GM21619 (cell line): ENCODE data around the gene HELZ.

Source experiments
- ATAC-seq: cut with Tn5 transposase; IDR thresholded peaks from one replicate; pipeline ENCODE4 v1.9.1; 2021; ENCODE audit not compliant: unreplicated experiment

HELZ gene

DNA sequence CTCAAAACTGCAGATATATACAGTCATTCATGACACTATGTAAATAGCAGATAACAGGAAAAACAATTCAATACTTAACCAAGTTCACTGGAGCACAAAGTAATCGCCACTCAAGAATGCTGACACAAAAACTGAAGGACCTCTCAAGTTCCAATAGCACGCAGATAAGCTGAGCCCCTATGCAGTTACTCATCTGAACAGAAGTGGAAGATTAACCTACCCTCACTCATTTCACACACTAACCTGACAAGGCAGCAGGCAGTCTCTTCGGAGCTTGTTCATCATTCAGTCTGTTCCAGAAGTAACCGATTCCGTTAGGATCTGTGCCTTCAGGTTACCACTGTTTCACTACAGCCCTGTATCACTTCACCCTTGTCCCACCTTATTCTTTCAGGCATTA, 6.0 kb downstream of the HELZ start:
- ATAC-seq = no peak

DNA sequence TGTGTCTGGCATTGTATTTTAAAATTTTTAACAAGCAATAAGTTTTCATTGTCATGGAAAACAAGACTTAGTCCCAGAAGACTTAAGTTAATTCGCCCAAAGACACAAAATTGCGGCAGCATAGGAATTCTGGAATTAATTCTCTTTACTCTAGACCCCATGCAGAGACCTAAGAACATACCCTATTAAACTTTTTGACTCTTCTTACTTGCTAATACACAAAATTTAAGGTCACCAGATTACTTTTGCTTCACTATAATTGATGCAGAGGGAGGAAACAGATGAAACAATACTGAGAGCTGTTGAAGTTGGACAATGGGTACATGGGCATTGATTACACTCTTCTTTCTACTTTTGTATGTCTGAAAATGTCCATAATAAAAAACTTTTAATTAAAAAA, 12.6 kb downstream of the HELZ start:
- ATAC-seq = no peak

DNA sequence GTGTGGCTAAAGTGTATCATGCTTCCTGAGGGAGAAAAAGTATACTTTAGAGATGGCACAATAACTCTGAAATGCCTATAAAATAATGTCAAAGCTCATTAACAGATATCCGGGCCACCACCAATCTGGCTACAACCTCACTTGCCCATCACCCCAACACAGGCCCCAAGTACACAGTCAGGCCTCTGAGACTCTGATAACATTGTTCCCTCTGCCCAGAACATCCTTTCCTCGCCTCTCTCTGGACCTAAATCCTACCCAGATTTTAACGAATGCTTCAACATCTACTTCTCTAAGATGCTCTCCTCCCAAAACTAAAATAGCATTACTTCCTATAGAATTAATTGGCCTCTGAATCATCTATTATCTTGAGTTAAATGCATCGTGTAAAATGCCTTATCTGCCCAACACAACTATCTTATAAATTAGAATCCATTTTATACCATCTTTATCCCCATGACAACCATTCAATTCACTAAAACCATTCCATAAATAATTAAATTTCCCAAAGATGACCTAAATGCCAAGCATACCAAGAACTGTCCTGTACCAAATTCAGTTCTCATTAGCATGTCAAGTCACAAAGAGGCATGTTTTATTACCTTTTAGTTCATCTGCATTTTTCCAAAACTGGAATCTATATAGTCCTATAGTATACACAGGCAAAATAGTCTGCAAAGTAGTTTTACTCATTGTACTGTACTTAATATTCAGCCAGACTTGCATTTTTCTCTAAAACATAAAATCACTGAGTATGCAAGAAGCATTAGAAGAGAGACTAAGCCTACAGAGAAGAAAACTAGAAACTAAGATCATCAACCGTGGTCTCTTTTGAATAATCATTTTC, 15.7 kb downstream of the HELZ start:
- ATAC-seq = no peak

DNA sequence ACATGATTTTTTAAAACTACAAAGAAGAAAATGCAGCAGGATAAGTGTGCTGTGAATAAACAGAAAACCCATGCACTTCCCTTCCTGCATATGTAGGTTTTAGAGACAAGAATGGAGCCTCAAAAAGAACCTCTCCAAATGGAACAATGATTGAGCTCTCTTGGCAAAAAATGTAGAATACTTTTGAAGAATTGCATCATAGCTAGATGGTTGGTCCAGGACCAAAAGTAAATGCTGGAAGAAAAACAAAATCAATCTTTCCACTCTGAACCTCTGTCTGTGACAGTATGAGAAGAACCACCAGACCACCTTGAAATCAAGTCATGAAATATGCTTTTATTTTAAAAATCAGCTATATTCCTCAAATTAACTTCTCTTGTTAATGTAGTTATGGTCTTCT, 17.5 kb downstream of the HELZ start:
- ATAC-seq = no peak

DNA sequence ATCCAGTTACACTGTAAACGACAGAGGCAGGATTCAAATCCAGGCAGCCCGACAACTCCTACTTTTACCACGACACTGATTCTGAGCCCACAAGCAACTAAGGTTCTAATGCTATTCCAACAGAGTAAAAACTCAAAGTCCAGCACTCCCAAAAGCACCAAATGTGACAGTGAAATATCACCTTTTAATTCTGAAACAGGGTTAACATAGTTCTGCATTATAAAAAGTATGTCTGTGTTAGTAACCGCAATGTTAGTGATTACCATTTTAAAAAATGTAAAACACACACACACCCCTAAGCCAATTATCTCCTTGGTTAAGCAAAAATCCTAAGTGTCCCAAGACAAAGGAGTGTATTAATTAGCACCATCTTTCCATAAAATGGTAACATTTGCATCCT, 19.7 kb downstream of the HELZ start:
- ATAC-seq = no peak

DNA sequence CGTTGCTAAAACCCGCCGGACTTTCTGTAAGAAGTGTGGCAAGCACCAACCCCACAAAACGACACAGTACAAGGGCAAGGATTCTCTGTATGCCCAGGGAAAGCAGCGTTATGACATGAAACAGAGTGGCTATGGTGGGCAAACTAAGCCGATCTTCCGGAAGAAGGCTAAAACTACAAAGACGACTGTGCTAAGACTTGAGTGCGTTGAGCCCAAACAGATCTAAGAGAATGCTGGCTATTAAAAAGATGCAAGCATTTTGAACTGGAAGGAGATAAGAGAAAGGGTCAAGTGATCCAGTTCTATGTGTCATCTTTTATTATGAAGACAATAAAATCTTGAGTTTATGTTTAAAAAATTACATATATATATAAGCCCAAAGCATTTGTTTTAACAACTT, 20.3 kb downstream of the HELZ start:
- ATAC-seq = no peak

DNA sequence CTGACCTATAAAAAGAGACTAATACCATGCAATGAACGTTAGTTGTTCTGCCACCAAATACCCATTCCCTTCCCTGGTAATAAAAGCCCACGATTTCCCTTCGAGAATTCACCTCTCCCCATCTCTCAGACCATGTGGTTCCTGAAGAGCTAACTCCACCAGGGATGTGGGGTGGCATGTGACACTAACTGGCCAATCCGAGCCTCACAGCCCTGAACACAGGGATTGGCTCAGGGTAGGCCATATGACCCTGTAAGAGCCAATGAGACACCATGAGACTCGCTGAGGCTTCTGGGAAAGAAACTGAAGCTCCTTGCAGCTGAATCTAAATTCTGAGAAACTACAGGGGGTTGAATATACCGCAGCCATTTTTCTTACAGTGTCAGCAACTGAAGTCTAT, 21.1 kb downstream of the HELZ start:
- no peak for ATAC-seq

DNA sequence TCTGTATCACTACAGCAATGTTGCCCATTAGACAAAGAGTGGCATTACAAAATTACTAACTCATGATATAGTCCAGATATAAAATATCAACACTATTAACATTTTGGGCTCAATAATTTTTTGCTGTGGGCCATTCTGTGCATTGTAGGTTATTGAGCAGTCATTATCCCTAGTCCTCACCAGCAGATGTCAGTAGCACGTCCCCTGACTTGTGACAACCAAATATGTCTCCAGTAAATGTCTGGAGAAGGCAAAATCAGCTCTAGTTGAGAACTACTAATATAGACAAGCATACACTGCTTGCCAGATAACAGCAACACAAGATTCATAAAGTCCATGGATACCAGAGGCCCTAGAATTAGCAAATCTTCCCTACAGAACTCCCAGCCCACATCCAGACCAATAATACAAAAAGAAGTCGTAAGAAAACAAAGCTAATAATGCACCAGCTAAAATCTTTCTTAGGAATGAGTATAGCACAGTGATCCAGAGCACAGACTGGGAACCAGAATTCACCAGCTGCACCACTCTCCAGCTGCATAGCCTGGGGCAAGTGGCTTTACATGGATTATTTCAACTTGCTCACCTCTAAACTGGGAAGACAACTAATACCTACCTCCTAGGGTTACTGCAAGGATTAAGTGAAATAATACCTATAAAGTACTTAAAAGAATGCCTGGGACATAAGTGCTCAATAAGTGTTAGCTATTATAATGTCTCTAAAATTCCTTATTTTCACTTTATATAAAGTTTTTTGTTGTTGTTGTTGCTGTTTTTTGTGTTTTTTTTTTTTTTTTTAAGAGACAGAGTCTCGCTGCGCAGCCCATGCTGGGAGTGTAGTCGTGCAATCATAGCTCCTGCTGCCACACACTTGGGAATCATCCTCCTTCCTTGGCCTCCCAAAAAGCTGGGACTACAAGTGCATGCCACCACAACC, 23.7 kb downstream of the HELZ start:
- ATAC-seq = no peak

DNA sequence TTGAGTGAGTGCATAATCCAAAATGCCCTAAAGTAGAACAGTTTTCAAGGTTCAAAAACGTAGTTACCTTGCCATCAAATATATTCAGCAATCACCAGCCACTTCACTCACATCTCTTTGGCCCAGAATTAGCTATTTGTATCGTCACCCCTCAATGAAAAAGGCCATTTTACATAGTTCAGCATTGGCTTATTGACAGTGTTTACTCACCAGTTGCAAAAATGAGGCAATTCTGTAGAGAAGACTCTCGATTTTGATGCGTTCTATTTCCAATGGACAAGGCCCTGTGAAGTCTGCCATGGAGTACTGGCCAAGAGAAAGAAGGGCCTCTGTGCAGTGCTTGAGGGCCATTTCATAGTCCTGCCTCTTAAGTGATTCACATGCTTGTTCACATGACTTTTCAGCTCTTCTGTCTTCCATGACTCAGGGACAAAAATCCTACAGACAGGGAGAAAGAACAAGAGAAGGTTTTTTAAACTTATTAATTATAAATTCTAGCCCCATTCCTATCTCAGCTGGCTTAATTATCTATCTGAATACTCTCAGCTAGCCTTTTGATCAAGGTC, 26.5 kb downstream of the HELZ start:
- ATAC-seq = no peak

DNA sequence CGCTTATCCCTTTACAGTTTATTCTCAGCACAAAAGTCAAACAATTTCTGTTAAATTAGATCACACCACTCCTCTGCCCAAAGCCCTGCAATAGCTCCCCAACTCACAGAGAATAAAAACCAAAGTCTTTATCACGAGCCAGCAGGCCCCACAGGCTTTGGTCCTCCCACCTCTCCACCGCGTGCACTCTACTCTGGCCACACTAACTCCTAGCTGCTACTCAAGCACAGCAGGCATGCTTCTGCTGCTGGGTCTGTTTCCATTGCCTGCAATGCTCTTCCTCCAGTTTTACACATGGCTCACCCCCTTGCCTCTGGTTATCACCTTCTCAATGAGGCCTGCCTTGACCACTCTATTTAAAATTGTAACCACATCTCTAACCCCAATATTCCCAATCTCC, 27.6 kb downstream of the HELZ start:
- ATAC-seq = no peak

DNA sequence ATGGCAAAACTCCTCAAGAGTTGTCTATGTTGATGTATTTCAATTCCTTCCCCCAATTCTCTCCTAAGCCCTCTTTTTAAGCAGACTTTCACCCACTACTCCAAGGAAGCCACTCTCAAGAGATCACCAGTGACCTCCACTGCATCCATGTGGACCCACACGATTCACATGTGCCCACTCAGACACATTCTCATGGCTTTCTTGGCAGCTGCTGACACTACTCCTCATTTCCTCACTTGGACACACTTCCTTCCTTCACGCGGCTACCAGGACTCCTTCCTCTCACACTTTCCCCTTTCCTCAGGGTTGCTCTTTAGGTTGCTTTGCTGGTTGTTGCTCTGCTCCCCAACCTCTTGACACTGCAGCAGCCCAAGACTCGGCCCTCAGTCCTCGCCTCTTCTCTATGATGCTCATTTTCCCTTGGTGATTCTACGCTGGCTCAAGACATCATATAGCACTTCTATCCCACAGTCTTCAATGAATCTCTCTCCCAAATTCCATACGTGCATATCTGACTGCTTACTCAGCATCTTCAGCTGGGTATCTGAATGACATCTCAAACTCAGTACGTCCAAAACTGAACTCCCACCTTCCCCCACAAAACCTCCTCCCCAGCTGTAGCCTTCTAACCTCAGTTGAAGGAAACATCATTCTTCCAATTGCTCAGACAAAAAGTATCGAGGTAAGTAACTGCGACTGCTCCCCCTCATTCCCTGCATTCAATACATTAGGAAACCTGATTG, 28.2 kb downstream of the HELZ start:
- no peak for ATAC-seq

DNA sequence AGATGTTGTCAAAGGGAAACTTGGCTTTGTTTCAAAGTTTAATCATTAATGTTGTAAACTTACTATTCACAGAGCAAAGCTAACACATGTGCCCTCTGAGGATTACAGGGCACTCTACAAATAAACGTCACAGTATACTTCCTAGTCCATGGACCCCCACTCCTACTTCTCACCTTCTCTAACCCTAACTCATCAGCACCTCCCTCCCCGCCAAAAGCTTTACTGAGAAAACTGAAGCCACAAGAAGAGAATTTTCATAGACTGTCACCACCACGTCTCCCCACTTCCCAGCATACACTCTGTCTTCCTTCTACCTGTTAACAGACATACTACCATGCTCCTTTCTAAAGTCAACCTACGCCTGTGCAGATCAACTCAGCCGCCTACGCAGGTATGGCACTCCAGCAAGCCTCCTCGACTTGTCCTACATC, 29.0 kb downstream of the HELZ start:
- ATAC-seq = no peak

DNA sequence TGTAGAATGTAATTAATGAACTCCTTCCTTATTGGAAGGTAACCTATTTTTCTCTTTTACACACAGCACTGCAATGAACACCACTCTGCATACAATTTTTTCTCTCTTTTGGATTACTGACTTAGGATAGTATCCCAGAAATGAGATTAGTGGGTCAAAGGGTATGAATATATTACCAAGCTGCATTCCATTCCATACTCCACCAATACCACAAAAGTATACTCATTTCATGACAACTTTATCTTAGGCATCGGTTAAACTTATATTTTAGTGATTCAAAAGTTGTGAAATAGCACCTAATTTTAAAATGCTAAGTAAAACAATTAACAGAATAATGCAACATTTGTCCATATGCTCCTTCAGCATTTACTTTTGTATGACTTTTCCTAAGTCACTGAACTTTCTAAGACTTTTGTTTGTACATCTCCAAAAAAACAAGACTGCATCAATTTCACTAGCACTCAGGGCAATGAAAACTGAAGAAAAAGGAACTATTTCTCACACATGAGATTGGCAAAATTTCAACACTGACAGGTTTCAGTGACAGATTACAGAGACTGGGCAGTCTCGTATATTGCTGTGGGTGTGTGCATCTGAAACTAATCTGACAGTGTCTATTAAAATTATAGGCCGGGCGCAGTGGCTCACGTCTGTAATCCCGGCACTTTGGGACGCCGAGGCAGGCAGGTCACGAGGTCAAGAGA, 32.1 kb downstream of the HELZ start:
- ATAC-seq = no peak

DNA sequence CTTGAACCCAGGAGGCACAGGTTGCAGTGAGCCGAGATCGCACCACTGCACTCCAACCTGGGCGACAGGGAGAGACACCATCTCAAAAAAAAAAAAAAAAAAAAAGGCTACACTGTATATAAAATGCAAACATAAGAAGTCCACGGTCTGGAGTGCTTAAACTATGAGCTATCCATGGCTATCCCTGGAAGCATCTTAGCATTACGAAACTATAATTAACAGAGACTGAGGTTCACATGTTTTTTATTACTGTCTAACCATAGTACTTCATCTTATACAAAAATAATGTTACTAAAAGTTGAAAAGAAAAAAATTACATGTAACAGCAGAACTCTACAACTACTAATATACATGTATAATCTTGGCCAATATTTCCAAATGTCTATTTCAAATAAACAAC, 32.8 kb downstream of the HELZ start:
- ATAC-seq = no peak

DNA sequence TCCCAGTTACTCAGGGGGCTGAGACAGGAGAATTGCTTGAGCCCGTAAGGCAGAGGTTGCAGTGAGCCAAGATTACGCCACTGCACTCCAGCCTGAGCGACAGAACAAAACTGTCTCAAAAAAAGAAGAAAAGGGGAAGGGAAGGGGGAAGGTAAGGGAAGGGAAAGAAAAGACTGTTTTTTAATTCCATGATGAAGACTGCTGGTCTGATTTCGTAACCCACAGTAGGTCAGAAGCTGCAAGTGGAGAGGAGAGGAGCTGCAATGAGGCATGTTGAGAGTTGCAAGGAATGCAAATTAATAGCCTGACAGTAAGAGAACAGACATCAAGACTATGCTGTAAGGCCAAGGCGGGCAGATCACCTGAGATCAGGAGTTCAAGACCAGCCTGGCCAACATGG, 33.3 kb downstream of the HELZ start:
- ATAC-seq = no peak

DNA sequence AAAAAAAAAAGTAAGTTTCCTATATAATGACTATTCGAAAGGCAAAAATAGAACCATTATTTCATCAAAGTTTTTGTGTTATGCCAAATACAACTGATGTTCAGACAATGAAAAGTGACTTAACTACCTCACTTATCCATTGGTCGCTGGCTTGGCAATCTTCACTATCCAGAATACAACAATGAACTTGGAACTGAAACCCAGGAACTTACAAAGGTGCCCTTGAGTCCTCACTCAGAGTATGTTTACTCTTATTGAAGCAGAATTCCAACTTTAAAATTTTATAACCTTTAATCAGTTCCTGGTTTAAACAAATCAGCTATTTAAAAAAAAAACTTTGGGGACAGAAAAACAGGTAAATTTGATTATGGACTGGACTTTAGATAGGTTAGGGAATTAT, 34.1 kb downstream of the HELZ start:
- ATAC-seq = no peak

DNA sequence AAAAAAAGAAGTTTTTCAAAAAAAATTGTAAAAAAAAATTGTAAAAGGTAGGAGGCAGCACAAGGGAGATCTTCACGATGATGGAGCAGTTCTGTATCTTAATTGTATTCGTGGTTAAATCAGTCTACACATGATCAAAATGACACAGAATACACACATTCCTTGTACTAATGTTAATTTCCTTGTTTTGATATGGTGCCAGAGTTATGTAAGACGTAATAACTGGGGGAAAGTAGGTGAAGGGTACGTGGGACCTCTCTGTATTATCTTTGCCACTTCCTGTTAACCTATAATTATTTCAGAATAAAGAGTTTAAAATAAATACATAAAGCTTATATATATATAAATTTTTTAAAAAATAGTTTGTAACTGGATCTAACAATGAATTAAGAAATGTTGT, 36.8 kb downstream of the HELZ start:
- no peak for ATAC-seq

DNA sequence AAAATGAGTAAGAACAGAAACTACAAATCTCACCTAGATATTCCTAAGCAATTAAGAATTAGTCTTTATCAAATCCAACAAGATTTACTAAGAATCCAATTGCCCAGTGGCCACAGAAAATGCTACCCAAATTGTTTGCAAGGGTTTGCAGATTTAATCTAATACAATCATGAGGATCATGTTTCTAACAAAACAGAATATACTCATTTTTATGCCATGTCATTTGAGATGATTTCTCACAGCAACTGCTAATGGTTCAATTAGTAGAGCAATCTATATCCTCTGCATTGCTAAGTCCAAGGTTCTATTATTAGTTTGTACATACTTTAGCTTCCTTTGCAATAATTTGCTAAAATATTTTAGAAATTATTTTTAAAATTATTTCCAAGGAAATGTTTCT, 41.2 kb downstream of the HELZ start:
- no peak for ATAC-seq

DNA sequence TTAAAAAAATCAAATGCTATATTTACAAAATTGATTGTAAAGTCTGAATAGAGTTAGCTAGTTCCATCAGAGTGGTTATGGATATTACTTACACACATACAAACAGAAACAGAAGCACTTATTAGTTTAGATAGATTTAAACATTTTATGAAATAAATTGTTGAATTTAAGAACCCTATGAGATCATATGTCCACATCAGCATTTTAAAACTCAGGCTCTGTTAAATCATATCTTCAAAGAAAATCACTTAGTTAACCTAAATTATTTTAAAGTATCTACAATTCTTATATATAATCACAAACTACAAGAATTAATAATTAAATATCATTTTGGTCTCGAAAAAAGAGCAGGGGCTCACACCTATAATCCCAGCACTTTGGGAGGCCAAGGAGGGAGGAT, 42.5 kb downstream of the HELZ start:
- ATAC-seq = no peak

DNA sequence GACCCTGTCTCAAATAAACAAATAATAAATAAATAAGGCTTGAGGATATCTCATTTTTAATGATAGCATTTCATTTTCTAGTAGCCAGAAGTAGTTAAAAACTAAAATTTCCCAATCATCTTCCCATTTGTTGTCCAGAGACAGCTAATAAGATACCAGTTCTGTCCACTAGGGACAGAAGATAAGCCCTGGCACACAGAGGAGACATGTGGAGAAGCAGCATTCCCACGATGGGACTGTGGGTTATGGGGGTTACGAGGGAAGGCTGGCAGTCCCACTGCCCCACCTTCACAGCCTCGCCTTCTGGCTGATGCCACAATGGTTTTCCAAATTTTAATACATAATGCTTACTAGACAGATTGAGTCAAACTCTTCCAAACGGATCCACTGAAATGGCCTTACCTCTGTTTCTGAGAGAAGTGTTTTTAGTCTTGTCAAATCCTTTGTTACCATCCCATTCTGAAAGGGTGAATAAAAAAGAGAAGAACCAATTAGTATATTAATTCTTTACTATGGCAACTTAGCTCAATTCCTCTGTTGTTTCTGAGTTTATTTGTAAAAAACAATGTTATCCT, 44.2 kb downstream of the HELZ start:
- no peak for ATAC-seq
